ENCODE measurements around the gene SLC6A18. TPM values are rescaled to one million over a fixed set of nuclear protein-coding genes. Genes with fewer than 3 reads are reported as not detected.

SLC6A18 gene
- total RNA-seq, 2 donors from 2014 or later: not detected

GRCh38 chr5:1220351-1220750 lies 4.8 kb upstream of the SLC6A18 start:
- H3K27ac ChIP-seq: no peak overlapping the region
- ATAC-seq (ENCODE audit: insufficient number of reproducible peaks, low FRiP score, low read depth): no peak
- H3K9me3 ChIP-seq: no peaks in the 10 kb centered on the region

GRCh38 chr5:1220831-1221230 lies 4.3 kb upstream of the SLC6A18 start:
- Histone ChIP-seq H3K27ac (no peak overlapping the region), H3K9me3 (no peaks in the 10 kb centered on the region), H3K4me3 (no peak overlapping the region), H3K4me1 (ENCODE audit: control insufficient read depth in 1 of 2, low read depth in 2 of 2) (no peaks in the 10 kb centered on the region), H3K36me3 (no peaks in the 10 kb centered on the region), H3K27me3 (replicated peaks; ENCODE audit: insufficient read depth) (no peaks in the 10 kb centered on the region)
- no peak for ATAC-seq (ENCODE audit: insufficient number of reproducible peaks, low FRiP score, low read depth)
- no peak for TF ChIP-seq CTCF (IDR thresholded peaks at IDR 0.05)
- DNase-seq (ENCODE audit: low spot score): no peak

More at GRCh38 chr5:1220351-1220750, 4.8 kb upstream of the SLC6A18 start:
- no peaks in the 10 kb centered on the region for H3K4me1 ChIP-seq (ENCODE audit: control insufficient read depth in 1 of 2, low read depth in 2 of 2)
- H3K27me3 ChIP-seq (replicated peaks; ENCODE audit: insufficient read depth): no peaks in the 10 kb centered on the region
- TF ChIP-seq CTCF (IDR thresholded peaks at IDR 0.05): no peak
- DNase-seq (ENCODE audit: low spot score): no peak
- H3K36me3 ChIP-seq: no peaks in the 10 kb centered on the region
- no peak overlapping the region for H3K4me3 ChIP-seq

GRCh38 chr5:1221721-1222120 lies 3.5 kb upstream of the SLC6A18 start:
- no peaks in the 10 kb centered on the region for H3K4me1 ChIP-seq (ENCODE audit: control insufficient read depth in 1 of 2, low read depth in 2 of 2)
- H3K9me3 ChIP-seq: no peaks in the 10 kb centered on the region
- H3K27ac ChIP-seq: no peak overlapping the region
- ATAC-seq (ENCODE audit: insufficient number of reproducible peaks, low FRiP score, low read depth) (no peak), DNase-seq (ENCODE audit: low spot score) (no peak)
- no peaks in the 10 kb centered on the region for H3K36me3 ChIP-seq
- H3K4me3 ChIP-seq: no peak overlapping the region
- H3K27me3 ChIP-seq (replicated peaks; ENCODE audit: insufficient read depth): no peaks in the 10 kb centered on the region
- no peak for TF ChIP-seq CTCF (IDR thresholded peaks at IDR 0.05)

- H3K27ac ChIP-seq: no peak overlapping the region
- no peaks in the 10 kb centered on the region for H3K9me3 ChIP-seq
- ATAC-seq (ENCODE audit: insufficient number of reproducible peaks, low FRiP score, low read depth): no peak
- DNase-seq (ENCODE audit: low spot score): no peak
- H3K27me3 ChIP-seq (replicated peaks; ENCODE audit: insufficient read depth): no peaks in the 10 kb centered on the region
- TF ChIP-seq CTCF (IDR thresholded peaks at IDR 0.05): no peak
- no peaks in the 10 kb centered on the region for H3K4me1 ChIP-seq (ENCODE audit: control insufficient read depth in 1 of 2, low read depth in 2 of 2)
- H3K4me3 ChIP-seq: no peak overlapping the region
- H3K36me3 ChIP-seq: no peaks in the 10 kb centered on the region
Observed at GRCh38 chr5:1222147-1222546, 3.0 kb upstream of the SLC6A18 start.

GRCh38 chr5:1222621-1223277 lies 2.4 kb upstream of the SLC6A18 start:
- Histone ChIP-seq H3K4me3 (no peak overlapping the region), H3K27me3 (replicated peaks; ENCODE audit: insufficient read depth) (no peaks in the 10 kb centered on the region), H3K36me3 (no peaks in the 10 kb centered on the region), H3K4me1 (ENCODE audit: control insufficient read depth in 1 of 2, low read depth in 2 of 2) (no peaks in the 10 kb centered on the region), H3K9me3 (no peaks in the 10 kb centered on the region), H3K27ac (no peak overlapping the region)
- ATAC-seq (ENCODE audit: insufficient number of reproducible peaks, low FRiP score, low read depth) (no peak), DNase-seq (ENCODE audit: low spot score) (no peak)
- no peak for TF ChIP-seq CTCF (IDR thresholded peaks at IDR 0.05)
